ENCODE results near the gene C4orf36. TPM values are rescaled to one million over a fixed set of nuclear protein-coding genes. Genes with fewer than 3 reads are reported as not detected.

C4orf36 gene
- total and polyA plus RNA-seq, 2 donors (not counting 3 experiments of a cell fraction or from before 2014, with no cell fraction given): 0.66 TPM; not detected in 1

DNA sequence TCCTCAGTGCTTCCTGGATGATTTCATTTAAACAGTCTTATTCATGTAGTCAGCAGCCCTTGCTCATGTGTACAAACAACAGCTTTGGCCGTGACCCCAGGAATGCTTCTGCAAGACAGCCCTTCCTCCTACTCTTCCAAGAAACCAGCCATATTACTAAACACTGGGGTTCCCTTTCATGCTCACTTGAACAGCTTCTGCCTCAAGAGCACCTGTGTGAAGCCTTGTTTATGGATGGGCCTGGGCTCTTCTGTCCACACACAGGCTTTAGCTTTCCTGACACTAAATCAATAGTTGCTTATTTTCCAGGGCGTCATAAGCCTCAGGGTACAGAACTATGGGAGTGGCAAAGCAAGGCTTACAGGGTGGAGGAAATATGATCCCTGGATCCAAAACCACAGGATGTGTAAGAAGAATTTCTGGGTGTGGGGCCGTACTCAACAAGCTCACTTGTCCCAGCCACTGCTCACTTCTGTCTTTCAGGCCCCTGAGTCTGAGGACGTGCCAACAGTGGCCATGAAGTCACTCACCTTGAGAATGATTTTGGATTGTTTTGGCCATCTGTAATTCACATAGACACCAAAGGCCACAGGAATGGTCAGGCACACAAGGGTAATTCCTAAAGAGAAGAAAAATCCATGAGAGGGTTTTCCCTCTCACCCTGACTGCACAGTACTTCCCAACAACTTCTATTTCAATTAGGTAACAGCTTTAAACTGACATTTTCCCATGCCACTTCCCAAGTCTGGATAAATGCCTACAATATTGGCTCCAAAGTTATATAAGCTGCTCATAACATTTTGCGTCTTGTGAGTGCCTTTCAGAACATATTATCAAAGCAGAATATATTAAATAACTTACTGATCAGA lies 60.7 kb downstream of the C4orf36 start:
- no TSS peak for BruUV-seq (replicated peaks)
- no peak overlapping the region for H3K9ac ChIP-seq (replicated peaks; ENCODE audit: extremely low read depth, insufficient read depth, low read length)
- DNase-seq (ENCODE audit: low read depth, low spot score) (no peak), FAIRE-seq (no peak)
- no peaks in the 10 kb centered on the region for H3K27me3 ChIP-seq (ENCODE audit: control insufficient read depth in 2 of 2, insufficient read depth in 2 of 2, low read length in 2 of 2)
- intact Hi-C loops (cut with micrococcal nuclease) (no loop called here), dilution Hi-C loops (cut with MboI; ENCODE audit: extremely low pct_ligation_motif_present, low sequenced_read_pairs) (no loop called here)
- no peaks in the 10 kb centered on the region for H4K20me1 ChIP-seq (replicated peaks; ENCODE audit: control insufficient read depth, extremely low read depth, insufficient read depth, low read length)
- no peak overlapping the region for H3K4me3 ChIP-seq (replicated peaks in 1 of 3; ENCODE audit: insufficient read depth in 1 of 3, low read depth in 1 of 3, low read length in 3 of 3)
- no peaks in the 10 kb centered on the region for H3K9me1 ChIP-seq (replicated peaks; ENCODE audit: control insufficient read depth, extremely low read depth, insufficient read depth, low read length)
- no peaks in the 10 kb centered on the region for H3K9me3 ChIP-seq (replicated peaks; ENCODE audit: control insufficient read depth, insufficient read depth, low read length)
- CTCF ChIA-PET: interaction anchor here (1.4 kb wide), 1 partner anchor 14 kb away, joined by 6 read pairs; no protein-coding TSS in a partner anchor
- H3K36me3 ChIP-seq (ENCODE audit: control insufficient read depth in 2 of 2, extremely low read depth in 1 of 2, insufficient read depth in 2 of 2, low read length in 2 of 2): no peaks in the 10 kb centered on the region
- no peak overlapping the region for H3K27ac ChIP-seq (ENCODE audit: insufficient read depth, low read depth, low read length)
- POLR2A ChIA-PET: no interaction called here
- H3K4me2 ChIP-seq (ENCODE audit: insufficient read depth, low read length): no peak overlapping the region
- no peak overlapping the region for H2AFZ ChIP-seq (ENCODE audit: low read depth, low read length)
- H3K4me1 ChIP-seq (ENCODE audit: control insufficient read depth, extremely low read depth, insufficient read depth, low read length): no peaks in the 10 kb centered on the region
- H3K79me2 ChIP-seq (ENCODE audit: control insufficient read depth, insufficient read depth, low read length): no peaks in the 10 kb centered on the region
- no peak for TF ChIP-seq MAX (IDR thresholded peaks at IDR 0.05; ENCODE audit: insufficient read depth, insufficient read length)
- TF ChIP-seq FOS (IDR thresholded peaks at IDR 0.05; ENCODE audit: borderline replicate concordance, insufficient read depth, low read length): no peak
- no peak for TF ChIP-seq MYC (IDR thresholded peaks at IDR 0.05; ENCODE audit: low read depth, low read length)
- no peak for TF ChIP-seq JUN (IDR thresholded peaks at IDR 0.05; ENCODE audit: borderline replicate concordance, insufficient read depth, insufficient read length, low read depth)
- no peak for TF ChIP-seq GATA2 (IDR thresholded peaks at IDR 0.05; ENCODE audit: insufficient read depth, insufficient read length, low read depth, low read length)
- no peak for TF ChIP-seq CTCF (IDR thresholded peaks at IDR 0.05; ENCODE audit: extremely low read depth in 1 of 2, insufficient read depth in 1 of 2, low read depth in 1 of 2, low read length in 2 of 2)
- no peak for TF ChIP-seq POLR2A (IDR thresholded peaks at IDR 0.05; ENCODE audit: low read depth, low read length)
- no peak for TF ChIP-seq EZH2 (IDR thresholded peaks at IDR 0.05; ENCODE audit: borderline replicate concordance, low read depth, low read length, severe bottlenecking)
- TF ChIP-seq POLR2AphosphoS5 (IDR thresholded peaks at IDR 0.05; ENCODE audit: insufficient read depth, low read depth, low read length): no peak

Other genes with a start within 250 kb of the C4orf36 start
- gene SLC10A6, start 43.0 kb downstream of the C4orf36 start, total RNA-seq: not detected in 2 replicates
- gene SLC10A6, start 43.0 kb downstream of the C4orf36 start, polyA plus RNA-seq: 0.04 TPM in 1 of 2 replicates, not detected in the other
- 80.7 and 106 TPM in 2 replicates for gene AFF1, start 42.6 kb upstream of the C4orf36 start, total RNA-seq
- 18.6 and 26.2 TPM in 2 replicates for gene AFF1, start 42.6 kb upstream of the C4orf36 start, polyA plus RNA-seq